ENCODE measurements around the gene DNAJC15.

GRCh38 chr13:43133792-43134191, 110.4 kb downstream of the DNAJC15 start:
- TF ChIP-seq CTCF (conservative IDR thresholded peaks at IDR 0.05 in 1 of 2, IDR thresholded peaks at IDR 0.05 in 1 of 2; ENCODE audit: low read depth in 1 of 2, low read length in 2 of 2) (no peak), EZH2 (IDR thresholded peaks at IDR 0.05; ENCODE audit: low read length, missing control alignments) (no peak)

Data from fibroblast of lung (primary cell).